ENCODE data around the gene EYA2.

Gene EYA2

GRCh38 chr20:47120346-47120936 lies 225.8 kb downstream of the EYA2 start:
- in situ Hi-C loops (cut with MboI; ENCODE audit: low sequenced_read_pairs), result no loop called here
- H3K9me3 ChIP-seq, result no peaks in the 10 kb centered on the region

GRCh38 chr20:47122560-47122959 lies 227.9 kb downstream of the EYA2 start:
- in situ Hi-C loops (cut with MboI; ENCODE audit: low sequenced_read_pairs), result no loop called here
- H3K9me3 ChIP-seq, result no peaks in the 10 kb centered on the region
- H3K36me3 ChIP-seq (replicated peaks), result no peaks in the 10 kb centered on the region
- no peak for DNase-seq (ENCODE audit: low spot score in 2 of 2)
- peaks cover 5% of the 10 kb centered on the region; the same call in 1 of the 2 replicates for H3K4me1 ChIP-seq
- H3K27me3 ChIP-seq (ENCODE audit: low read depth), result no peaks in the 10 kb centered on the region
- H3K4me3 ChIP-seq, result no peak overlapping the region

More at GRCh38 chr20:47120346-47120936, 225.8 kb downstream of the EYA2 start:
- Histone ChIP-seq H3K4me3 (no peak overlapping the region), H3K27me3 (ENCODE audit: low read depth) (no peaks in the 10 kb centered on the region), H3K4me1 (peaks cover 2% of the 10 kb centered on the region; the same call in 1 of the 2 replicates), H3K36me3 (replicated peaks) (no peaks in the 10 kb centered on the region)
- DNase-seq (ENCODE audit: low spot score in 2 of 2), result no peak

GRCh38 chr20:47124181-47124717 lies 229.6 kb downstream of the EYA2 start:
- no peaks in the 10 kb centered on the region for H3K36me3 ChIP-seq (replicated peaks)
- in situ Hi-C loops (cut with MboI; ENCODE audit: low sequenced_read_pairs), result no loop called here
- H3K9me3 ChIP-seq, result no peaks in the 10 kb centered on the region
- no peaks in the 10 kb centered on the region for H3K27me3 ChIP-seq (ENCODE audit: low read depth)
- no peak for DNase-seq (ENCODE audit: low spot score in 2 of 2)
- H3K4me3 ChIP-seq, result no peak overlapping the region
- peaks cover 5% of the 10 kb centered on the region; the same call in 1 of the 2 replicates for H3K4me1 ChIP-seq

GRCh38 chr20:47125508-47125757 lies 230.8 kb downstream of the EYA2 start:
- Histone ChIP-seq H3K4me3 (no peak overlapping the region), H3K36me3 (replicated peaks) (no peaks in the 10 kb centered on the region), H3K27me3 (ENCODE audit: low read depth) (no peaks in the 10 kb centered on the region), H3K4me1 (peaks cover 5% of the 10 kb centered on the region; the same call in 1 of the 2 replicates), H3K9me3 (no peaks in the 10 kb centered on the region)
- no peak for DNase-seq (ENCODE audit: low spot score in 2 of 2)
- in situ Hi-C loops (cut with MboI; ENCODE audit: low sequenced_read_pairs), result no loop called here

GRCh38 chr20:47125758-47126591 lies 231.3 kb downstream of the EYA2 start:
- DNase-seq (ENCODE audit: low spot score in 2 of 2), result peak in 1 of 2 experiments; percentile 6
- Histone ChIP-seq H3K9me3 (no peaks in the 10 kb centered on the region), H3K27me3 (ENCODE audit: low read depth) (no peaks in the 10 kb centered on the region), H3K4me1 (peaks cover 5% of the 10 kb centered on the region; the same call in 1 of the 2 replicates), H3K4me3 (no peak overlapping the region), H3K36me3 (replicated peaks) (no peaks in the 10 kb centered on the region)
- in situ Hi-C loops (cut with MboI; ENCODE audit: low sequenced_read_pairs), result no loop called here

- Histone ChIP-seq H3K4me3 (no peak overlapping the region), H3K27me3 (ENCODE audit: low read depth) (no peaks in the 10 kb centered on the region), H3K36me3 (replicated peaks) (no peaks in the 10 kb centered on the region), H3K9me3 (no peaks in the 10 kb centered on the region), H3K4me1 (peaks cover 5% of the 10 kb centered on the region; the same call in 1 of the 2 replicates)
- no peak for DNase-seq (ENCODE audit: low spot score in 2 of 2)
- in situ Hi-C loops (cut with MboI; ENCODE audit: low sequenced_read_pairs), result no loop called here
Measured at GRCh38 chr20:47126709-47127108, 232.1 kb downstream of the EYA2 start.

GRCh38 chr20:47127546-47127945 lies 232.9 kb downstream of the EYA2 start:
- in situ Hi-C loops (cut with MboI; ENCODE audit: low sequenced_read_pairs), result no loop called here
- no peak for DNase-seq (ENCODE audit: low spot score in 2 of 2)
- Histone ChIP-seq H3K9me3 (no peaks in the 10 kb centered on the region), H3K4me1 (peaks cover 5% of the 10 kb centered on the region; the same call in 1 of the 2 replicates), H3K36me3 (replicated peaks) (no peaks in the 10 kb centered on the region), H3K4me3 (no peak overlapping the region), H3K27me3 (ENCODE audit: low read depth) (no peaks in the 10 kb centered on the region)

- no peak for DNase-seq (ENCODE audit: low spot score in 2 of 2)
- H3K4me3 ChIP-seq, result no peak overlapping the region
- no peaks in the 10 kb centered on the region for H3K36me3 ChIP-seq (replicated peaks)
- H3K9me3 ChIP-seq, result no peaks in the 10 kb centered on the region
- H3K27me3 ChIP-seq (ENCODE audit: low read depth), result 0 out of 2 replicates have a peak, but pooled peaks cover 3% of the 10 kb centered on the region
- in situ Hi-C loops (cut with MboI; ENCODE audit: low sequenced_read_pairs), result no loop called here
- H3K4me1 ChIP-seq, result peaks cover 5% of the 10 kb centered on the region; the same call in 1 of the 2 replicates
Measured at GRCh38 chr20:47127999-47128398, 233.4 kb downstream of the EYA2 start.

GRCh38 chr20:47129306-47129705 lies 234.7 kb downstream of the EYA2 start:
- no peaks in the 10 kb centered on the region for H3K9me3 ChIP-seq
- no peak overlapping the region for H3K4me3 ChIP-seq
- peaks cover 5% of the 10 kb centered on the region; the same call in 1 of the 2 replicates for H3K4me1 ChIP-seq
- H3K27me3 ChIP-seq (ENCODE audit: low read depth), result 0 out of 2 replicates have a peak, but pooled peaks cover 3% of the 10 kb centered on the region
- no peaks in the 10 kb centered on the region for H3K36me3 ChIP-seq (replicated peaks)
- in situ Hi-C loops (cut with MboI; ENCODE audit: low sequenced_read_pairs), result no loop called here
- no peak for DNase-seq (ENCODE audit: low spot score in 2 of 2)

- in situ Hi-C loops (cut with MboI; ENCODE audit: low sequenced_read_pairs), result no loop called here
- H3K9me3 ChIP-seq, result no peaks in the 10 kb centered on the region
- no peak overlapping the region for H3K4me3 ChIP-seq
- DNase-seq (ENCODE audit: low spot score in 2 of 2), result no peak
- H3K36me3 ChIP-seq (replicated peaks), result no peaks in the 10 kb centered on the region
- 0 out of 2 replicates have a peak, but pooled peaks cover 3% of the 10 kb centered on the region for H3K27me3 ChIP-seq (ENCODE audit: low read depth)
- peaks cover 4% of the 10 kb centered on the region; the same call in 1 of the 2 replicates for H3K4me1 ChIP-seq
Measured at GRCh38 chr20:47133809-47134456, 239.3 kb downstream of the EYA2 start.

GRCh38 chr20:47136782-47137181 lies 242.1 kb downstream of the EYA2 start:
- H3K4me3 ChIP-seq, result no peak overlapping the region
- in situ Hi-C loops (cut with MboI; ENCODE audit: low sequenced_read_pairs), result no loop called here
- no peak for DNase-seq (ENCODE audit: low spot score in 2 of 2)

GRCh38 chr20:47137231-47137870 lies 242.7 kb downstream of the EYA2 start:
- no peaks in the 10 kb centered on the region for H3K36me3 ChIP-seq (replicated peaks)
- DNase-seq (ENCODE audit: low spot score in 2 of 2), result no peak
- in situ Hi-C loops (cut with MboI; ENCODE audit: low sequenced_read_pairs), result no loop called here

More at GRCh38 chr20:47136782-47137181, 242.1 kb downstream of the EYA2 start:
- no peaks in the 10 kb centered on the region for H3K9me3 ChIP-seq
- no peaks in the 10 kb centered on the region for H3K36me3 ChIP-seq (replicated peaks)
- H3K27me3 ChIP-seq (ENCODE audit: low read depth), result 0 out of 2 replicates have a peak, but pooled peaks cover 3% of the 10 kb centered on the region
- H3K4me1 ChIP-seq, result peaks cover 4% of the 10 kb centered on the region; the same call in 1 of the 2 replicates

GRCh38 chr20:47139934-47140535 lies 245.4 kb downstream of the EYA2 start:
- Histone ChIP-seq H3K9me3 (no peaks in the 10 kb centered on the region), H3K36me3 (replicated peaks) (no peaks in the 10 kb centered on the region), H3K4me1 (peaks cover 4% of the 10 kb centered on the region; the same call in 1 of the 2 replicates), H3K27me3 (ENCODE audit: low read depth) (no peaks in the 10 kb centered on the region), H3K4me3 (no peak overlapping the region)
- in situ Hi-C loops (cut with MboI; ENCODE audit: low sequenced_read_pairs), result no loop called here
- no peak for DNase-seq (ENCODE audit: low spot score in 2 of 2)

More at GRCh38 chr20:47137231-47137870, 242.7 kb downstream of the EYA2 start:
- Histone ChIP-seq H3K4me3 (no peak overlapping the region), H3K27me3 (ENCODE audit: low read depth) (0 out of 2 replicates have a peak, but pooled peaks cover 3% of the 10 kb centered on the region), H3K9me3 (no peaks in the 10 kb centered on the region), H3K4me1 (peaks cover 4% of the 10 kb centered on the region; the same call in 1 of the 2 replicates)
